Measurements from ENCODE around the gene IPO13. TPM values are rescaled to one million over a fixed set of nuclear protein-coding genes. Genes with fewer than 3 reads are reported as not detected.

The IPO13 gene
- polyA plus RNA-seq, 1 of the 3 experiments (the other 2 are of a cell fraction): 15.5 TPM

GRCh38 chr1:43947061-43947873 is 517 bp downstream of the IPO13 start:
- no peak for DNase-seq
- peak overlapping the region; percentile 78 for H2AFZ ChIP-seq (ENCODE audit: low read depth)
- 1% methylated on average over 9 of the region's 27 CpGs for WGBS (ENCODE audit: low lambda C conversion rate)
- H3K36me3 ChIP-seq (replicated peaks in 1 of 2; ENCODE audit: control insufficient read depth in 1 of 2, insufficient read depth in 2 of 2, low read length in 1 of 2): peaks cover 0 to 17% of the 10 kb centered on the region in 2 experiments
- no peaks in the 10 kb centered on the region for H3F3A ChIP-seq (replicated peaks; ENCODE audit: insufficient read depth)
- H3K27me3 ChIP-seq (ENCODE audit: insufficient read depth): no peaks in the 10 kb centered on the region
- H3K4me3 ChIP-seq (ENCODE audit: low read depth in 2 of 2, low read length in 1 of 2): peak overlapping the region; percentile 79 to 93
- H4K20me1 ChIP-seq (ENCODE audit: insufficient read depth): peaks cover 6% of the 10 kb centered on the region; the same call in 1 of the 2 replicates
- no peak for TF ChIP-seq JUND (IDR thresholded peaks at IDR 0.05)
- no peak for TF ChIP-seq NRF1 (IDR thresholded peaks at IDR 0.05; ENCODE audit: low read depth, low read length)
- TF ChIP-seq TEAD4 (IDR thresholded peaks at IDR 0.05; ENCODE audit: borderline replicate concordance, insufficient read depth): no peak
- TF ChIP-seq EZH2phosphoT487 (IDR thresholded peaks at IDR 0.05; ENCODE audit: borderline replicate concordance, low read depth): no peak
- no peak for TF ChIP-seq RAD21 (IDR thresholded peaks at IDR 0.05; ENCODE audit: low read length)
- no peak for TF ChIP-seq POLR2AphosphoS5 (IDR thresholded peaks at IDR 0.05; ENCODE audit: low read depth, low read length)
- TF ChIP-seq SMC3 (IDR thresholded peaks at IDR 0.05; ENCODE audit: low read depth, low read length): no peak
- TF ChIP-seq GABPA (IDR thresholded peaks at IDR 0.05; ENCODE audit: low read depth): no peak
- TF ChIP-seq TCF12 (IDR thresholded peaks at IDR 0.05): no peak
- TF ChIP-seq MAX (IDR thresholded peaks at IDR 0.05; ENCODE audit: low read depth): no peak
- TF ChIP-seq GATA2 (CRISPR knock-in tag; IDR thresholded peaks at IDR 0.05): no peak
- TF ChIP-seq USF1 (IDR thresholded peaks at IDR 0.05; ENCODE audit: borderline replicate concordance, low read depth): no peak; the same call in 1 of the 2 replicates
- TF ChIP-seq REST (IDR thresholded peaks at IDR 0.05; ENCODE audit: low read depth, low read length): no peak
- no peak for TF ChIP-seq TAF1 (IDR thresholded peaks at IDR 0.05; ENCODE audit: borderline replicate concordance, low read depth, low read length)
- no peak for TF ChIP-seq ELF1 (IDR thresholded peaks at IDR 0.05)
- TF ChIP-seq SIN3A (IDR thresholded peaks at IDR 0.05; ENCODE audit: borderline replicate concordance, low read depth, low read length): no peak
- H3K9me2 ChIP-seq: no peaks in the 10 kb centered on the region
- H3K27ac ChIP-seq (ENCODE audit: low read depth in 2 of 2, low read length in 1 of 2): peak overlapping the region; percentile 82 to 97; a peak in 3 of 4 replicates
- H3K9me3 ChIP-seq: no peaks in the 10 kb centered on the region
- ChIA-PET CTCF (interaction anchor here (0.8 to 9.4 kb wide), 19 partner anchors 8 to 418 kb away, joined by 3 to 105 read pairs (median 4); partner anchors contain the start of genes ARTN and ATP6V0B), POLR2A (interaction anchor here (0.6 to 1.2 kb wide), 5 partner anchors 8 to 34 kb away, joined by 3 to 6 read pairs (median 4); no protein-coding TSS in a partner anchor)
- peaks cover 13% of the 10 kb centered on the region; the same call in 1 of the 2 replicates for H3K79me2 ChIP-seq (ENCODE audit: insufficient read depth)
- peak overlapping the region; percentile 98 for H3K4me2 ChIP-seq
- peaks cover 12 to 24% of the 10 kb centered on the region in 2 experiments for H3K4me1 ChIP-seq (ENCODE audit: control insufficient read depth in 1 of 2, insufficient read depth in 2 of 2, low read depth in 1 of 2, low read length in 1 of 2)
- peak overlapping the region; percentile 90 for H3K9ac ChIP-seq

All from SK-N-SH (cell line).